ENCODE data around the gene IKZF2. TPM values are rescaled to one million over a fixed set of nuclear protein-coding genes. Genes with fewer than 3 reads are reported as not detected.

The IKZF2 gene
- total and polyA plus RNA-seq, 2 experiments from 2014 or later = 2.6 to 10.1 TPM

- no peak for TF ChIP-seq REST (IDR thresholded peaks at IDR 0.05; ENCODE audit: unreplicated experiment)
- TF ChIP-seq EZH2phosphoT487 (IDR thresholded peaks at IDR 0.05; ENCODE audit: unreplicated experiment) = no peak
- TF ChIP-seq, protein P1, sequence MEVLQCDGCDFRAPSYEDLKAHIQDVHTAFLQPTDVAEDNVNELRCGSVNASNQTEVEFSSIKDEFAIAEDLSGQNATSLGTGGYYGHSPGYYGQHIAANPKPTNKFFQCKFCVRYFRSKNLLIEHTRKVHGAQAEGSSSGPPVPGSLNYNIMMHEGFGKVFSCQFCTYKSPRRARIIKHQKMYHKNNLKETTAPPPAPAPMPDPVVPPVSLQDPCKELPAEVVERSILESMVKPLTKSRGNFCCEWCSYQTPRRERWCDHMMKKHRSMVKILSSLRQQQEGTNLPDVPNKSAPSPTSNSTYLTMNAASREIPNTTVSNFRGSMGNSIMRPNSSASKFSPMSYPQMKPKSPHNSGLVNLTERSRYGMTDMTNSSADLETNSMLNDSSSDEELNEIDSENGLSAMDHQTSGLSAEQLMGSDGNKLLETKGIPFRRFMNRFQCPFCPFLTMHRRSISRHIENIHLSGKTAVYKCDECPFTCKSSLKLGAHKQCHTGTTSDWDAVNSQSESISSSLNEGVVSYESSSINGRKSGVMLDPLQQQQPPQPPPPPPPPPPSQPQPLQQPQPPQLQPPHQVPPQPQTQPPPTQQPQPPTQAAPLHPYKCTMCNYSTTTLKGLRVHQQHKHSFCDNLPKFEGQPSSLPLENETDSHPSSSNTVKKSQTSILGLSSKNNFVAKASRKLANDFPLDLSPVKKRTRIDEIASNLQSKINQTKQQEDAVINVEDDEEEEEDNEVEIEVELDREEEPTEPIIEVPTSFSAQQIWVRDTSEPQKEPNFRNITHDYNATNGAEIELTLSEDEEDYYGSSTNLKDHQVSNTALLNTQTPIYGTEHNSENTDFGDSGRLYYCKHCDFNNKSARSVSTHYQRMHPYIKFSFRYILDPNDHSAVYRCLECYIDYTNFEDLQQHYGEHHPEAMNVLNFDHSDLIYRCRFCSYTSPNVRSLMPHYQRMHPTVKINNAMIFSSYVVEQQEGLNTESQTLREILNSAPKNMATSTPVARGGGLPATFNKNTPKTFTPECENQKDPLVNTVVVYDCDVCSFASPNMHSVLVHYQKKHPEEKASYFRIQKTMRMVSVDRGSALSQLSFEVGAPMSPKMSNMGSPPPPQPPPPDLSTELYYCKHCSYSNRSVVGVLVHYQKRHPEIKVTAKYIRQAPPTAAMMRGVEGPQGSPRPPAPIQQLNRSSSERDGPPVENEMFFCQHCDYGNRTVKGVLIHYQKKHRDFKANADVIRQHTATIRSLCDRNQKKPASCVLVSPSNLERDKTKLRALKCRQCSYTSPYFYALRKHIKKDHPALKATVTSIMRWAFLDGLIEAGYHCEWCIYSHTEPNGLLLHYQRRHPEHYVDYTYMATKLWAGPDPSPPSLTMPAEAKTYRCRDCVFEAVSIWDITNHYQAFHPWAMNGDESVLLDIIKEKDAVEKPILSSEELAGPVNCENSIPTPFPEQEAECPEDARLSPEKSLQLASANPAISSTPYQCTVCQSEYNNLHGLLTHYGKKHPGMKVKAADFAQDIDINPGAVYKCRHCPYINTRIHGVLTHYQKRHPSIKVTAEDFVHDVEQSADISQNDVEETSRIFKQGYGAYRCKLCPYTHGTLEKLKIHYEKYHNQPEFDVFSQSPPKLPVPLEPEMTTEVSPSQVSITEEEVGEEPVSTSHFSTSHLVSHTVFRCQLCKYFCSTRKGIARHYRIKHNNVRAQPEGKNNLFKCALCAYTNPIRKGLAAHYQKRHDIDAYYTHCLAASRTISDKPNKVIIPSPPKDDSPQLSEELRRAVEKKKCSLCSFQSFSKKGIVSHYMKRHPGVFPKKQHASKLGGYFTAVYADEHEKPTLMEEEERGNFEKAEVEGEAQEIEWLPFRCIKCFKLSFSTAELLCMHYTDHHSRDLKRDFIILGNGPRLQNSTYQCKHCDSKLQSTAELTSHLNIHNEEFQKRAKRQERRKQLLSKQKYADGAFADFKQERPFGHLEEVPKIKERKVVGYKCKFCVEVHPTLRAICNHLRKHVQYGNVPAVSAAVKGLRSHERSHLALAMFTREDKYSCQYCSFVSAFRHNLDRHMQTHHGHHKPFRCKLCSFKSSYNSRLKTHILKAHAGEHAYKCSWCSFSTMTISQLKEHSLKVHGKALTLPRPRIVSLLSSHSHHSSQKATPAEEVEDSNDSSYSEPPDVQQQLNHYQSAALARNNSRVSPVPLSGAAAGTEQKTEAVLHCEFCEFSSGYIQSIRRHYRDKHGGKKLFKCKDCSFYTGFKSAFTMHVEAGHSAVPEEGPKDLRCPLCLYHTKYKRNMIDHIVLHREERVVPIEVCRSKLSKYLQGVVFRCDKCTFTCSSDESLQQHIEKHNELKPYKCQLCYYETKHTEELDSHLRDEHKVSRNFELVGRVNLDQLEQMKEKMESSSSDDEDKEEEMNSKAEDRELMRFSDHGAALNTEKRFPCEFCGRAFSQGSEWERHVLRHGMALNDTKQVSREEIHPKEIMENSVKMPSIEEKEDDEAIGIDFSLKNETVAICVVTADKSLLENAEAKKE (CRISPR knock-in tag; IDR thresholded peaks at IDR 0.05) = no peak
- TF ChIP-seq CREB1 (CRISPR knock-in tag; IDR thresholded peaks at IDR 0.05; ENCODE audit: low read depth) = no peak
Measured at GRCh38 chr2:212994976-212995375, 156.4 kb downstream of the IKZF2 start (continued).

GRCh38 chr2:212991120-212991519 lies 160.3 kb downstream of the IKZF2 start:
- TF ChIP-seq NANOG (IDR thresholded peaks at IDR 0.05; ENCODE audit: borderline replicate concordance) = no peak
- no peak for TF ChIP-seq EZH2phosphoT487 (IDR thresholded peaks at IDR 0.05; ENCODE audit: unreplicated experiment)
- TF ChIP-seq ETS1 (IDR thresholded peaks at IDR 0.05) = no peak
- H3F3A ChIP-seq (replicated peaks; ENCODE audit: low read depth) = no peaks in the 10 kb centered on the region
- no peaks in the 10 kb centered on the region for H3K36me3 ChIP-seq (ENCODE audit: insufficient read depth)
- H3K79me2 ChIP-seq (replicated peaks; ENCODE audit: insufficient read depth) = no peaks in the 10 kb centered on the region
- H3K9me2 ChIP-seq (ENCODE audit: insufficient read depth) = no peaks in the 10 kb centered on the region
- H3K36me3 Mint-ChIP-seq (ENCODE audit: low read depth) = no peaks in the 10 kb centered on the region
- H3K27me3 Mint-ChIP-seq (ENCODE audit: insufficient read depth, low read depth, poor library complexity) = no peaks in the 10 kb centered on the region
- no peak overlapping the region for H3K27ac ChIP-seq (ENCODE audit: low read depth)
- no peak overlapping the region for H3K4me3 Mint-ChIP-seq
- H2AFZ ChIP-seq = no peak overlapping the region
- H3K27ac Mint-ChIP-seq = no peak overlapping the region
- no peak overlapping the region for H3K4me2 ChIP-seq
- no peaks in the 10 kb centered on the region for H3K4me1 Mint-ChIP-seq
- no peaks in the 10 kb centered on the region for H4K20me1 ChIP-seq (replicated peaks; ENCODE audit: insufficient read depth)
- ATAC-seq (no peak), DNase-seq (ENCODE audit: low spot score) (no peak)
- no peaks in the 10 kb centered on the region for H3K4me1 ChIP-seq (ENCODE audit: insufficient read depth)
- no peaks in the 10 kb centered on the region for H3K27me3 ChIP-seq (ENCODE audit: insufficient read depth)
- no peaks in the 10 kb centered on the region for H3K9me3 Mint-ChIP-seq
- H3K4me3 ChIP-seq = no peak overlapping the region
